Type B pancreatic cell (in vitro differentiated cells): ENCODE results near the gene SPOCK1. TPM values are rescaled to one million over a fixed set of nuclear protein-coding genes. Genes with fewer than 3 reads are reported as not detected.

ENCODE experiments used
- DNase-seq: peaks from one replicate; pipeline ENCODE4 v3.0.0; 2021; ENCODE audit warnings: mixed read lengths; ENCODE audit not compliant: unreplicated experiment; ENCODE audit errors: extremely low spot score
- H3K27ac Mint-ChIP-seq: 2 replicates; pipeline ENCODE4 v1.8.0; 2021; ENCODE audit warnings: mild to moderate bottlenecking, mixed read lengths
- H3K27me3 Mint-ChIP-seq: 2 replicates; pipeline ENCODE4 v1.8.0; 2021; ENCODE audit warnings: mixed read lengths
- H3K36me3 Mint-ChIP-seq: 2 replicates; pipeline ENCODE4 v1.8.0; 2021; ENCODE audit warnings: mixed read lengths
- H3K4me1 Mint-ChIP-seq: one replicate; pipeline ENCODE4 v1.8.0; 2021; ENCODE audit warnings: mixed read lengths; ENCODE audit not compliant: unreplicated experiment
- H3K4me3 Mint-ChIP-seq: 2 replicates; pipeline ENCODE4 v1.8.0; 2021; ENCODE audit warnings: mild to moderate bottlenecking, mixed read lengths
- H3K9me3 Mint-ChIP-seq: 2 replicates; pipeline ENCODE4 v1.8.0; 2021; ENCODE audit warnings: mixed read lengths
- total RNA-seq: library from RNA; stranded (reverse); gene quantifications from 2 replicates; pipeline ENCODE4 v1.2.1, GENCODE V29; 2021; ENCODE audit warnings: low replicate concordance
- TF ChIP-seq, protein P1 (sequence below): fragments of 200-600 bp; sonication (generic); conservative IDR thresholded peaks from 2 replicates; pipeline ENCODE4 v1.5.0; 2021; ENCODE audit warnings: antibody characterized with exemption, mild to moderate bottlenecking

SPOCK1 gene
- total RNA-seq, 1 donor from 2014 or later: 45.1 TPM

GRCh38 chr5:137215261-137215660 lies 283.9 kb downstream of the SPOCK1 start:
- peaks cover 5% of the 10 kb centered on the region for H3K27me3 Mint-ChIP-seq
- DNase-seq: no peak
- no peak overlapping the region for H3K27ac Mint-ChIP-seq
- no peaks in the 10 kb centered on the region for H3K9me3 Mint-ChIP-seq
- no peak overlapping the region for H3K4me3 Mint-ChIP-seq
- TF ChIP-seq, protein P1, sequence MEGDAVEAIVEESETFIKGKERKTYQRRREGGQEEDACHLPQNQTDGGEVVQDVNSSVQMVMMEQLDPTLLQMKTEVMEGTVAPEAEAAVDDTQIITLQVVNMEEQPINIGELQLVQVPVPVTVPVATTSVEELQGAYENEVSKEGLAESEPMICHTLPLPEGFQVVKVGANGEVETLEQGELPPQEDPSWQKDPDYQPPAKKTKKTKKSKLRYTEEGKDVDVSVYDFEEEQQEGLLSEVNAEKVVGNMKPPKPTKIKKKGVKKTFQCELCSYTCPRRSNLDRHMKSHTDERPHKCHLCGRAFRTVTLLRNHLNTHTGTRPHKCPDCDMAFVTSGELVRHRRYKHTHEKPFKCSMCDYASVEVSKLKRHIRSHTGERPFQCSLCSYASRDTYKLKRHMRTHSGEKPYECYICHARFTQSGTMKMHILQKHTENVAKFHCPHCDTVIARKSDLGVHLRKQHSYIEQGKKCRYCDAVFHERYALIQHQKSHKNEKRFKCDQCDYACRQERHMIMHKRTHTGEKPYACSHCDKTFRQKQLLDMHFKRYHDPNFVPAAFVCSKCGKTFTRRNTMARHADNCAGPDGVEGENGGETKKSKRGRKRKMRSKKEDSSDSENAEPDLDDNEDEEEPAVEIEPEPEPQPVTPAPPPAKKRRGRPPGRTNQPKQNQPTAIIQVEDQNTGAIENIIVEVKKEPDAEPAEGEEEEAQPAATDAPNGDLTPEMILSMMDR: no peak
- no peaks in the 10 kb centered on the region for H3K36me3 Mint-ChIP-seq
- no peaks in the 10 kb centered on the region for H3K4me1 Mint-ChIP-seq

DNA sequence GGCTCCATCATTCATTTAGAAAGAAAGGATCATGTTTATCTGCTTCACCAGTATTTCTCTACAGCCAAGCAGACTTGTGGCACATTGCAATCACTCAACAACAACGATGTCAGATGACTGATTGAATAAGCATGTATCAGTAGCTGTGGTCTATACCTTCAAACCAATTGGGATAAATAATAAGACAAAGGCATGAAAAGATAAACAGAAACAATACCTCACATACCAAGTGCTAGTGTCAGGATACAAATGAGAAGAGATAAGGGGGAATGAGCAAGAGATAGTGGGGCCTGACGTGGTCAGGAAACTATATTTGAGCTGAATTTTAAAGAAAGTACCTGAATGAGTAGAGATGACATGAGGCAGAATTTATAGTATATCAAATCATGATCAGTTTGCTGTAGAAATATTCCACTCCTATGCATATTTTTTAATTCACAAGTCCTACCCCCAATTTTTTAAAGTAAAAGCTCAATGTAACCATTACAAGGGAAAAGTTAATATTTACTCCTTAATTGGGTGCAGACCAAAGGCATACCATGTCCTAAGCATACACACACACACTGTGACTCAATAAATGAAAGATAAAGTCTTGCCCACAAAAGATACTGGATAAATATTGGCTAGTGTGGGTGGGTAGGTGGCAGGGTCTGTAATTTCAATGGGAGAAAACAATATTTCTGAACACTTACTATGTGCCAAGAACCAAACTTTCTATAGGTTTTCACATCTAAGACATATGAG lies 284.5 kb downstream of the SPOCK1 start:
- Mint-ChIP-seq H3K9me3 (no peaks in the 10 kb centered on the region), H3K36me3 (no peaks in the 10 kb centered on the region), H3K4me3 (no peak overlapping the region), H3K27me3 (peaks cover 4% of the 10 kb centered on the region), H3K4me1 (no peaks in the 10 kb centered on the region), H3K27ac (no peak overlapping the region)
- DNase-seq: no peak
- TF ChIP-seq, protein P1: no peak

GRCh38 chr5:137212471-137212870 lies 286.7 kb downstream of the SPOCK1 start:
- Mint-ChIP-seq H3K27me3 (peaks cover 4% of the 10 kb centered on the region), H3K27ac (no peak overlapping the region), H3K36me3 (no peaks in the 10 kb centered on the region)

GRCh38 chr5:137209232-137209809 lies 289.8 kb downstream of the SPOCK1 start:
- no peak for DNase-seq
- Mint-ChIP-seq H3K9me3 (no peaks in the 10 kb centered on the region), H3K4me3 (no peak overlapping the region), H3K36me3 (no peaks in the 10 kb centered on the region), H3K27ac (no peak overlapping the region), H3K27me3 (peaks cover 11% of the 10 kb centered on the region), H3K4me1 (peaks cover 30% of the 10 kb centered on the region)
- TF ChIP-seq, protein P1: no peak

More at GRCh38 chr5:137212471-137212870, 286.7 kb downstream of the SPOCK1 start:
- H3K9me3 Mint-ChIP-seq: no peaks in the 10 kb centered on the region
- TF ChIP-seq, protein P1: no peak
- no peak overlapping the region for H3K4me3 Mint-ChIP-seq
- DNase-seq: no peak
- peaks cover 9% of the 10 kb centered on the region for H3K4me1 Mint-ChIP-seq

DNA sequence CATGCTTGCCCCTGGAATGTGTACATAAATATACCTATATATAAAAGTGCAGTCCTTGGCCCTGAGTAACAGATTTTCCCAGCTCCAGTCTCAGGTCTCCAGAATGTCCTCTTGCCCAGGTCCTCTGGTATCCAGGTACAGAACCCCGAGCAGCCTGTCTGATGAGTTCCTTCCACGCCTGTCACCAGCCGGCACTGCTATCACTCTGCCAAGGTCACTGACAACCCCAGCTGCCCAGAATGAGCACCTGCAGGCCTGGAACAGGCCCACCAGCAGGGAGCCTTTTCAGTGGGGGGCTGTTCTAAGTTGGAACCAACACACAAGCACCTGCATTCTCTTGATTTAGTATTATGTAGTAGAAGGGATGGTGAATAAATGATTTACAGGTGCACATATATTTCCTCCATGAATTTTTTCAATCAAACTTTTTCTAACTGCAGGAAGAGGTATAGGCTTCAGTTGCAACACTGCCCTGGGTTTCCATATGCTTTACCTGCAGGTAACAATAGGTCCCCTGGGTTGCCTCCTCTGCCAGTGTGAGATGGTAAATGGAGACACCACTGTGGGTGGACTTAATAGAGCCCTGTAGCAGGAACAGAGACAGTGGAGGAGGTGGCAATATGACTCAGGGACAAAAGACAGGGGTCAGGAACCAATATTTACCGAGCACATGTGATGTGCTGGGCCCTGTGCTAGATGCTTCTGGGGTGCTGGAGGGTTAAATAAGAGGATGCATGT lies 291.9 kb downstream of the SPOCK1 start:
- Mint-ChIP-seq H3K4me3 (no peak overlapping the region), H3K36me3 (no peaks in the 10 kb centered on the region), H3K27me3 (peaks cover 11% of the 10 kb centered on the region), H3K27ac (no peak overlapping the region), H3K9me3 (no peaks in the 10 kb centered on the region), H3K4me1 (peaks cover 31% of the 10 kb centered on the region)
- no peak for DNase-seq
- TF ChIP-seq, protein P1: no peak
